ENCODE results near the gene ZNF850.

Gene ZNF850

GRCh38 chr19:36672368-36672767 is 100.2 kb downstream of the ZNF850 start:
- no peak for DNase-seq (ENCODE audit: low read depth in 2 of 2)
- H3K4me3 ChIP-seq (replicated peaks in 1 of 2; ENCODE audit: low read depth in 2 of 2, low read length in 2 of 2), result no peak overlapping the region
- TF ChIP-seq CTCF (IDR thresholded peaks at IDR 0.05; ENCODE audit: low read depth, low read length), result no peak

GRCh38 chr19:36668646-36669045 is 104.0 kb downstream of the ZNF850 start:
- DNase-seq (ENCODE audit: low read depth in 2 of 2), result no peak
- TF ChIP-seq CTCF (IDR thresholded peaks at IDR 0.05; ENCODE audit: low read depth, low read length), result no peak
- no peak overlapping the region for H3K4me3 ChIP-seq (replicated peaks in 1 of 2; ENCODE audit: low read depth in 2 of 2, low read length in 2 of 2)

GRCh38 chr19:36665832-36666231 is 106.8 kb downstream of the ZNF850 start:
- no peak for DNase-seq (ENCODE audit: low read depth in 2 of 2)
- peak overlapping the region; percentile 91 for H3K4me3 ChIP-seq (replicated peaks in 1 of 2; ENCODE audit: low read depth in 2 of 2, low read length in 2 of 2)
- TF ChIP-seq CTCF (IDR thresholded peaks at IDR 0.05; ENCODE audit: low read depth, low read length), result no peak
